Tibial nerve (tissue), 3 donors: ENCODE measurements around the gene MATN4.

ENCODE experiments used
- CTCF ChIP-seq, 5 experiments: fragments of 200-600 bp in 3 of 5; fragments of 450-650 bp in 2 of 5; sonication (generic) in 3 of 5; IDR thresholded peaks; one replicate each; pipeline ENCODE4 v1.5.1; 2016 to 2019; ENCODE audit warnings: antibody characterized with exemption in 5 of 5, mild to moderate bottlenecking in 3 of 5, moderate library complexity in 2 of 5
- POLR2A ChIP-seq, 2 donors: fragments of 450-650 bp; IDR thresholded peaks; one replicate each; pipeline ENCODE4 v1.6.1; 2017; ENCODE audit warnings: antibody characterized with exemption in 2 of 2, mild to moderate bottlenecking in 2 of 2, moderate library complexity in 2 of 2

- TF ChIP-seq CTCF (IDR thresholded peaks at IDR 0.05) (no peak), POLR2A (IDR thresholded peaks at IDR 0.05) (no peak)
These were observed 53.5 kb downstream of the MATN4 start, which contains the start of gene SLPI for GRCh38 chr20:45254383-45255262.
